ENCODE results near the gene TCIRG1. TPM values are rescaled to one million over a fixed set of nuclear protein-coding genes. Genes with fewer than 3 reads are reported as not detected.

Gene TCIRG1
- total RNA-seq, 2 experiments from 2014 or later: 129 to 138 TPM

GRCh38 chr11:68047437-68048290 is 8.8 kb downstream of the TCIRG1 start:
- DNase-seq (no peak), ATAC-seq (no peak)
- no peak overlapping the region for H3K4me3 Mint-ChIP-seq
- TF ChIP-seq CTCF (IDR thresholded peaks at IDR 0.05): no peak
- H3K27me3 Mint-ChIP-seq: no peaks in the 10 kb centered on the region
- intact Hi-C loops (cut with micrococcal nuclease): no loop called here
- CTCF ChIA-PET: no interaction called here
- H3K27ac Mint-ChIP-seq: no peak overlapping the region
- H3K9me3 Mint-ChIP-seq: no peaks in the 10 kb centered on the region
- H3K36me3 Mint-ChIP-seq (ENCODE audit: low read depth): peaks cover 15% of the 10 kb centered on the region
- H3K4me1 Mint-ChIP-seq (ENCODE audit: low read depth): no peaks in the 10 kb centered on the region
- POLR2A ChIA-PET: interaction anchor here (0.8 kb wide), 1 partner anchor 20 kb away, joined by 3 read pairs; no protein-coding TSS in a partner anchor

- DNase-seq: no peak
- Mint-ChIP-seq H3K27ac (no peak overlapping the region), H3K4me1 (ENCODE audit: low read depth) (no peaks in the 10 kb centered on the region), H3K9me3 (no peaks in the 10 kb centered on the region), H3K4me3 (no peak overlapping the region), H3K36me3 (ENCODE audit: low read depth) (peaks cover 15% of the 10 kb centered on the region), H3K27me3 (no peaks in the 10 kb centered on the region)
- ChIA-PET POLR2A (no interaction called here), CTCF (no interaction called here)
- ATAC-seq: no peak
- no peak for TF ChIP-seq CTCF (IDR thresholded peaks at IDR 0.05)
- intact Hi-C loops (cut with micrococcal nuclease): no loop called here
Observed at GRCh38 chr11:68048681-68049508, 10.1 kb downstream of the TCIRG1 start.

- H3K27me3 Mint-ChIP-seq: no peaks in the 10 kb centered on the region
- peaks cover 15% of the 10 kb centered on the region for H3K36me3 Mint-ChIP-seq (ENCODE audit: low read depth)
- TF ChIP-seq CTCF (IDR thresholded peaks at IDR 0.05): no peak
- ATAC-seq (no peak), DNase-seq (no peak)
- POLR2A ChIA-PET: interaction anchor here (4.1 kb wide), 1 partner anchor 9 kb away, joined by 45 read pairs; the partner anchor contains the start of gene TCIRG1
- no peak overlapping the region for H3K27ac Mint-ChIP-seq
- no peak overlapping the region for H3K4me3 Mint-ChIP-seq
- CTCF ChIA-PET: no interaction called here
- H3K4me1 Mint-ChIP-seq (ENCODE audit: low read depth): no peaks in the 10 kb centered on the region
- no peaks in the 10 kb centered on the region for H3K9me3 Mint-ChIP-seq
- intact Hi-C loops (cut with micrococcal nuclease): no loop called here
Observed at GRCh38 chr11:68049509-68050370, 10.9 kb downstream of the TCIRG1 start.

- intact Hi-C loops (cut with micrococcal nuclease): no loop called here
- H3K27ac Mint-ChIP-seq: no peak overlapping the region
- H3K9me3 Mint-ChIP-seq: no peaks in the 10 kb centered on the region
- H3K4me3 Mint-ChIP-seq: no peak overlapping the region
- DNase-seq: no peak
- no peak for TF ChIP-seq CTCF (IDR thresholded peaks at IDR 0.05)
- ChIA-PET CTCF (no interaction called here), POLR2A (interaction anchor here (4.1 kb wide), 1 partner anchor 10 kb away, joined by 45 read pairs; the partner anchor contains the start of gene TCIRG1)
- no peaks in the 10 kb centered on the region for H3K27me3 Mint-ChIP-seq
- H3K36me3 Mint-ChIP-seq (ENCODE audit: low read depth): peaks cover 15% of the 10 kb centered on the region
- H3K4me1 Mint-ChIP-seq (ENCODE audit: low read depth): no peaks in the 10 kb centered on the region
- no peak for ATAC-seq
Observed at GRCh38 chr11:68050371-68050841, 11.6 kb downstream of the TCIRG1 start.
